IMR-90 (cell line): ENCODE measurements around the gene FLT1.

Source experiments
- CEBPB ChIP-seq: IDR thresholded peaks from 2 replicates; pipeline ENCODE4 v1.6.1; 2012; ENCODE audit warnings: low read depth, low read length, improper control_type of control experiment
- CTCF ChIP-seq: conservative IDR thresholded peaks from 2 replicates; pipeline ENCODE4 v1.5.1; 2012; ENCODE audit warnings: mild to moderate bottlenecking, low read depth, low read length, improper control_type of control experiment
- FOS ChIP-seq: fragments of 150-350 bp; IDR thresholded peaks from 2 replicates; pipeline ENCODE4 v1.6.1; 2016; ENCODE audit warnings: low read depth, low read length
- MAZ ChIP-seq: IDR thresholded peaks from 2 replicates; pipeline ENCODE4 v1.6.1; 2012; ENCODE audit warnings: low read depth, mild to moderate bottlenecking, low read length, improper control_type of control experiment, moderate library complexity, borderline replicate concordance
- MXI1 ChIP-seq: IDR thresholded peaks from 2 replicates; pipeline ENCODE4 v1.6.1; 2012; ENCODE audit warnings: low read depth, mild to moderate bottlenecking, low read length, moderate library complexity, borderline replicate concordance
- POLR2A ChIP-seq: IDR thresholded peaks from 2 replicates; pipeline ENCODE4 v1.6.1; 2012; ENCODE audit warnings: mild to moderate bottlenecking, low read depth, low read length
- RCOR1 ChIP-seq: IDR thresholded peaks from 2 replicates; pipeline ENCODE4 v1.6.1; 2012; ENCODE audit warnings: mild to moderate bottlenecking, low read length, improper control_type of control experiment; ENCODE audit not compliant: insufficient replicate concordance
- RFX5 ChIP-seq: IDR thresholded peaks from 2 replicates; pipeline ENCODE4 v1.8.0; 2012; ENCODE audit warnings: low read depth, mild to moderate bottlenecking, low read length, moderate library complexity
- SMC3 ChIP-seq: fragments of 150-350 bp; IDR thresholded peaks from 2 replicates; pipeline ENCODE4 v1.6.1; 2016; ENCODE audit warnings: low read depth, mild to moderate bottlenecking, antibody characterized with exemption, low read length, moderate library complexity

- TF ChIP-seq MAZ (no peak), SMC3 (no peak), CTCF (no peak), POLR2A (no peak), RFX5 (no peak), FOS (no peak), CEBPB (no peak), MXI1 (no peak), RCOR1 (no peak)
These were observed 487 bp downstream of the FLT1 start for GRCh38 chr13:28494504-28494777.
